SK-N-SH (cell line): ENCODE measurements around the gene SHROOM3. TPM values are rescaled to one million over a fixed set of nuclear protein-coding genes. Genes with fewer than 3 reads are reported as not detected.

Source experiments
- CTCF ChIA-PET: fragments of 300-600, 350-600 bp; formaldehyde crosslinking; extraction: SDS; loops from one replicate; lab custom pipeline; 2021; lab: Yijun Ruan, JAX
- POLR2A ChIA-PET: fragments of 350-600 bp; sonication (Branson Sonifier 250); formaldehyde crosslinking; extraction: SDS; loops from one replicate; lab custom pipeline; 2020; ENCODE audit warnings: antibody characterized with exemption, inconsistent platforms; lab: Yijun Ruan, JAX
- DNase-seq: peaks from one replicate; pipeline ENCODE4 v3.0.0; 2012
- H2AFZ ChIP-seq: fragments of 200-600 bp; sonication (generic); 2 replicates; pipeline ENCODE4 v1.8.1; 2016; ENCODE audit warnings: antibody characterized with exemption, mild to moderate bottlenecking, low read depth
- H3F3A ChIP-seq: fragments of 200-600 bp; sonication (generic); replicated peaks from 2 replicates; pipeline ENCODE3; 2016; ENCODE audit warnings: antibody characterized with exemption, mild to moderate bottlenecking; ENCODE audit not compliant: insufficient read depth
- H3K27ac ChIP-seq, 2 experiments: fragments of 200-500 bp in 1 of 2; fragments of 200-600 bp in 1 of 2; sonication (Bioruptor generic) in 1 of 2; sonication (generic), shearing (Covaris generic) in 1 of 2; 2 replicates each; pipeline versions ENCODE4 v1.5.1 to v1.6.1; 2014 to 2016; ENCODE audit warnings: low read depth in 2 of 2, inconsistent platforms in 1 of 2, low read length in 1 of 2, mild to moderate bottlenecking in 1 of 2, mixed read lengths in 1 of 2
- H3K27me3 ChIP-seq: fragments of 200-600 bp; sonication (generic), shearing (Covaris generic); 2 replicates; pipeline ENCODE4 v1.6.1; 2016; ENCODE audit warnings: mixed run types; ENCODE audit not compliant: insufficient read depth
- H3K36me3 ChIP-seq, 2 experiments: fragments of 200-500 bp in 1 of 2; fragments of 200-600 bp in 1 of 2; sonication (Bioruptor generic) in 1 of 2; sonication (generic) in 1 of 2; replicated peaks in 1 of 2; 2 replicates each; pipeline versions ENCODE3 to v1.5.1; 2014 to 2016; ENCODE audit warnings: low read length in 1 of 2, mild to moderate bottlenecking in 1 of 2; ENCODE audit not compliant: insufficient read depth in 2 of 2, control insufficient read depth in 1 of 2
- H3K4me1 ChIP-seq, 2 experiments: fragments of 200-500 bp in 1 of 2; fragments of 200-600 bp in 1 of 2; sonication (Bioruptor generic) in 1 of 2; sonication (generic), shearing (Covaris generic) in 1 of 2; 2 replicates each; pipeline versions ENCODE4 v1.5.1 to v1.6.1; 2014 to 2016; ENCODE audit warnings: low read depth in 1 of 2, low read length in 1 of 2, mixed run types in 1 of 2; ENCODE audit not compliant: insufficient read depth in 2 of 2, control insufficient read depth in 1 of 2
- H3K4me2 ChIP-seq: fragments of 200-600 bp; sonication (generic), shearing (Covaris generic); 2 replicates; pipeline ENCODE4 v1.6.1; 2017; ENCODE audit warnings: mixed run types
- H3K4me3 ChIP-seq, 2 experiments: fragments of 200-500 bp in 1 of 2; fragments of 200-600 bp in 1 of 2; sonication (Bioruptor generic) in 1 of 2; sonication (generic), shearing (Covaris generic) in 1 of 2; 2 replicates each; pipeline versions ENCODE4 v1.5.1 to v1.8.1; 2014 to 2016; ENCODE audit warnings: low read depth in 2 of 2, inconsistent platforms in 1 of 2, low read length in 1 of 2, mild to moderate bottlenecking in 1 of 2, mixed read lengths in 1 of 2, moderate library complexity in 1 of 2
- H3K79me2 ChIP-seq: fragments of 200-600 bp; sonication (generic); 2 replicates; pipeline ENCODE4 v1.8.1; 2017; ENCODE audit warnings: mild to moderate bottlenecking; ENCODE audit not compliant: insufficient read depth
- H3K9ac ChIP-seq: fragments of 200-600 bp; sonication (generic); 2 replicates; pipeline ENCODE4 v1.6.1; 2017; ENCODE audit warnings: mixed run types
- H3K9me2 ChIP-seq: fragments of 200-600 bp; sonication (generic); 2 replicates; pipeline ENCODE4 v1.6.1; 2017; ENCODE audit warnings: mixed run types
- H3K9me3 ChIP-seq: fragments of 200-600 bp; sonication (generic); 2 replicates; pipeline ENCODE4 v1.6.1; 2017; ENCODE audit warnings: mixed run types, mild to moderate bottlenecking, moderate library complexity
- H4K20me1 ChIP-seq: fragments of 200-600 bp; sonication (generic); 2 replicates; pipeline ENCODE4 v1.6.1; 2017; ENCODE audit warnings: mild to moderate bottlenecking, mixed run types; ENCODE audit not compliant: insufficient read depth
- GABPA ChIP-seq: IDR thresholded peaks from 2 replicates; pipeline ENCODE4 v1.4.0; 2012; ENCODE audit warnings: low read depth, mild to moderate bottlenecking
- NRF1 ChIP-seq: IDR thresholded peaks from 2 replicates; pipeline ENCODE4 v1.6.1; 2012; ENCODE audit warnings: low read depth, mild to moderate bottlenecking, low read length
- POLR2AphosphoS5 ChIP-seq: IDR thresholded peaks from 2 replicates; pipeline ENCODE4 v1.6.1; 2012; ENCODE audit warnings: low read depth, low read length
- RAD21 ChIP-seq: IDR thresholded peaks from 2 replicates; pipeline ENCODE4 v1.6.1; 2012; ENCODE audit warnings: mild to moderate bottlenecking, low read length
- SMC3 ChIP-seq: IDR thresholded peaks from 2 replicates; pipeline ENCODE4 v1.6.1; 2012; ENCODE audit warnings: low read depth, low read length, improper control_type of control experiment
- TAF1 ChIP-seq: IDR thresholded peaks from 2 replicates; pipeline ENCODE4 v1.6.1; 2012; ENCODE audit warnings: low read depth, mild to moderate bottlenecking, low read length, moderate library complexity, borderline replicate concordance
- WGBS: methylation state at CpG from one replicate; pipeline ENCODE4 v1.1.6; 2017; ENCODE audit warnings: low lambda C conversion rate; 5-methylcytosine and 5-hydroxymethylcytosine counted together
- polyA plus RNA-seq, 3 experiments: library from polyadenylated mRNA; depleted of rRNA; stranded (reverse); fragments of >200 nt; gene quantifications; 2 replicates each; pipeline ENCODE4 v1.2.3, GENCODE V29; 2012
- TF ChIP-seq, protein P1 (sequence below): IDR thresholded peaks from 2 replicates; pipeline ENCODE4 v1.6.1; 2012; ENCODE audit warnings: mild to moderate bottlenecking, low read depth, low read length, moderate library complexity
- TF ChIP-seq, protein P2 (sequence below): fragments of 200-600 bp; sonication (generic); IDR thresholded peaks from 2 replicates; pipeline ENCODE4 v1.6.1; 2017; ENCODE audit warnings: antibody characterized with exemption, mild to moderate bottlenecking, moderate library complexity
- TF ChIP-seq, protein P3 (sequence below): IDR thresholded peaks from 2 replicates; pipeline ENCODE4 v1.4.0; 2012; ENCODE audit warnings: low read depth, borderline replicate concordance

The SHROOM3 gene
- polyA plus RNA-seq, 1 of the 3 experiments (the other 2 are of a cell fraction), result 4.3 TPM

GRCh38 chr4:76429636-76430035, 5.4 kb upstream of the SHROOM3 start:
- CTCF ChIA-PET, result interaction anchor here (0.6 to 9.0 kb wide), 11 partner anchors 8 to 775 kb away, joined by 3 to 192 read pairs (median 9); partner anchors contain the start of genes CCDC158 and STBD1

More at GRCh38 chr4:76429636-76430035, 5.4 kb upstream of the SHROOM3 start:
- no peak for TF ChIP-seq RAD21
- TF ChIP-seq, protein P1, sequence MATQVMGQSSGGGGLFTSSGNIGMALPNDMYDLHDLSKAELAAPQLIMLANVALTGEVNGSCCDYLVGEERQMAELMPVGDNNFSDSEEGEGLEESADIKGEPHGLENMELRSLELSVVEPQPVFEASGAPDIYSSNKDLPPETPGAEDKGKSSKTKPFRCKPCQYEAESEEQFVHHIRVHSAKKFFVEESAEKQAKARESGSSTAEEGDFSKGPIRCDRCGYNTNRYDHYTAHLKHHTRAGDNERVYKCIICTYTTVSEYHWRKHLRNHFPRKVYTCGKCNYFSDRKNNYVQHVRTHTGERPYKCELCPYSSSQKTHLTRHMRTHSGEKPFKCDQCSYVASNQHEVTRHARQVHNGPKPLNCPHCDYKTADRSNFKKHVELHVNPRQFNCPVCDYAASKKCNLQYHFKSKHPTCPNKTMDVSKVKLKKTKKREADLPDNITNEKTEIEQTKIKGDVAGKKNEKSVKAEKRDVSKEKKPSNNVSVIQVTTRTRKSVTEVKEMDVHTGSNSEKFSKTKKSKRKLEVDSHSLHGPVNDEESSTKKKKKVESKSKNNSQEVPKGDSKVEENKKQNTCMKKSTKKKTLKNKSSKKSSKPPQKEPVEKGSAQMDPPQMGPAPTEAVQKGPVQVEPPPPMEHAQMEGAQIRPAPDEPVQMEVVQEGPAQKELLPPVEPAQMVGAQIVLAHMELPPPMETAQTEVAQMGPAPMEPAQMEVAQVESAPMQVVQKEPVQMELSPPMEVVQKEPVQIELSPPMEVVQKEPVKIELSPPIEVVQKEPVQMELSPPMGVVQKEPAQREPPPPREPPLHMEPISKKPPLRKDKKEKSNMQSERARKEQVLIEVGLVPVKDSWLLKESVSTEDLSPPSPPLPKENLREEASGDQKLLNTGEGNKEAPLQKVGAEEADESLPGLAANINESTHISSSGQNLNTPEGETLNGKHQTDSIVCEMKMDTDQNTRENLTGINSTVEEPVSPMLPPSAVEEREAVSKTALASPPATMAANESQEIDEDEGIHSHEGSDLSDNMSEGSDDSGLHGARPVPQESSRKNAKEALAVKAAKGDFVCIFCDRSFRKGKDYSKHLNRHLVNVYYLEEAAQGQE, result no peak
- TF ChIP-seq POLR2AphosphoS5, result no peak
- no peak for TF ChIP-seq NRF1
- no peak for TF ChIP-seq TAF1
- TF ChIP-seq, protein P2, sequence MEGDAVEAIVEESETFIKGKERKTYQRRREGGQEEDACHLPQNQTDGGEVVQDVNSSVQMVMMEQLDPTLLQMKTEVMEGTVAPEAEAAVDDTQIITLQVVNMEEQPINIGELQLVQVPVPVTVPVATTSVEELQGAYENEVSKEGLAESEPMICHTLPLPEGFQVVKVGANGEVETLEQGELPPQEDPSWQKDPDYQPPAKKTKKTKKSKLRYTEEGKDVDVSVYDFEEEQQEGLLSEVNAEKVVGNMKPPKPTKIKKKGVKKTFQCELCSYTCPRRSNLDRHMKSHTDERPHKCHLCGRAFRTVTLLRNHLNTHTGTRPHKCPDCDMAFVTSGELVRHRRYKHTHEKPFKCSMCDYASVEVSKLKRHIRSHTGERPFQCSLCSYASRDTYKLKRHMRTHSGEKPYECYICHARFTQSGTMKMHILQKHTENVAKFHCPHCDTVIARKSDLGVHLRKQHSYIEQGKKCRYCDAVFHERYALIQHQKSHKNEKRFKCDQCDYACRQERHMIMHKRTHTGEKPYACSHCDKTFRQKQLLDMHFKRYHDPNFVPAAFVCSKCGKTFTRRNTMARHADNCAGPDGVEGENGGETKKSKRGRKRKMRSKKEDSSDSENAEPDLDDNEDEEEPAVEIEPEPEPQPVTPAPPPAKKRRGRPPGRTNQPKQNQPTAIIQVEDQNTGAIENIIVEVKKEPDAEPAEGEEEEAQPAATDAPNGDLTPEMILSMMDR, result no peak
- no peak for TF ChIP-seq GABPA
- TF ChIP-seq, protein P3, sequence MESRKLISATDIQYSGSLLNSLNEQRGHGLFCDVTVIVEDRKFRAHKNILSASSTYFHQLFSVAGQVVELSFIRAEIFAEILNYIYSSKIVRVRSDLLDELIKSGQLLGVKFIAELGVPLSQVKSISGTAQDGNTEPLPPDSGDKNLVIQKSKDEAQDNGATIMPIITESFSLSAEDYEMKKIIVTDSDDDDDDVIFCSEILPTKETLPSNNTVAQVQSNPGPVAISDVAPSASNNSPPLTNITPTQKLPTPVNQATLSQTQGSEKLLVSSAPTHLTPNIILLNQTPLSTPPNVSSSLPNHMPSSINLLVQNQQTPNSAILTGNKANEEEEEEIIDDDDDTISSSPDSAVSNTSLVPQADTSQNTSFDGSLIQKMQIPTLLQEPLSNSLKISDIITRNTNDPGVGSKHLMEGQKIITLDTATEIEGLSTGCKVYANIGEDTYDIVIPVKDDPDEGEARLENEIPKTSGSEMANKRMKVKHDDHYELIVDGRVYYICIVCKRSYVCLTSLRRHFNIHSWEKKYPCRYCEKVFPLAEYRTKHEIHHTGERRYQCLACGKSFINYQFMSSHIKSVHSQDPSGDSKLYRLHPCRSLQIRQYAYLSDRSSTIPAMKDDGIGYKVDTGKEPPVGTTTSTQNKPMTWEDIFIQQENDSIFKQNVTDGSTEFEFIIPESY, result no peak
- no peak for TF ChIP-seq SMC3
- POLR2A ChIA-PET, result no interaction called here
- no peak overlapping the region for H3K4me3 ChIP-seq
- no peaks in the 10 kb centered on the region for H3K9me3 ChIP-seq
- no peak overlapping the region for H2AFZ ChIP-seq
- H3K79me2 ChIP-seq, result no peaks in the 10 kb centered on the region
- no peak overlapping the region for H3K9ac ChIP-seq
- no peaks in the 10 kb centered on the region for H4K20me1 ChIP-seq
- DNase-seq, result no peak
- WGBS, result 100% methylated on average over 1 of the region's 1 CpG
- H3K4me2 ChIP-seq, result no peak overlapping the region
- H3F3A ChIP-seq, result no peaks in the 10 kb centered on the region
- H3K9me2 ChIP-seq, result no peaks in the 10 kb centered on the region
- H3K27me3 ChIP-seq, result no peaks in the 10 kb centered on the region
- no peaks in the 10 kb centered on the region for H3K4me1 ChIP-seq
- H3K36me3 ChIP-seq, result no peaks in the 10 kb centered on the region
- H3K27ac ChIP-seq, result no peak overlapping the region
